Heart left ventricle (tissue), 16 donors: ENCODE results near the gene HELZ2. TPM values are rescaled to one million over a fixed set of nuclear protein-coding genes. Genes with fewer than 3 reads are reported as not detected.

Source experiments
- ATAC-seq, 4 donors: fragments of 200-7000 bp; cut with Tn5 transposase; one replicate each; pipeline ENCODE4 v1.9.1; 2020 to 2022; ENCODE audit warnings: moderate library complexity in 4 of 4, mild to moderate bottlenecking in 3 of 4, moderate number of reproducible peaks in 1 of 4
- DNase-seq, 5 donors: peaks; one replicate each; pipeline ENCODE4 v3.0.0-alpha.2; 2020
- H3K27ac ChIP-seq, 12 donors: fragments of 200-600 bp; sonication (generic) in 4 of 12; one replicate each; pipeline versions ENCODE4 v1.5.0 to v1.8.0; 2016 to 2022; ENCODE audit warnings: mild to moderate bottlenecking in 2 of 12
- H3K27me3 ChIP-seq, 9 donors: fragments of 200-600 bp; sonication (generic) in 2 of 9; one replicate each; pipeline versions ENCODE4 v1.5.1 to v1.8.0; 2016 to 2022; ENCODE audit warnings: mild to moderate bottlenecking in 3 of 9
- H3K36me3 ChIP-seq, 9 donors: fragments of 200-600 bp; sonication (generic) in 2 of 9; one replicate each; pipeline versions ENCODE4 v1.5.0 to v1.8.0; 2018 to 2022; ENCODE audit warnings: mild to moderate bottlenecking in 2 of 9
- H3K4me1 ChIP-seq, 12 donors: fragments of 200-600 bp; sonication (generic) in 4 of 12; one replicate each; pipeline versions ENCODE4 v1.5.0 to v1.8.0; 2016 to 2022; ENCODE audit warnings: mild to moderate bottlenecking in 3 of 12
- H3K4me3 ChIP-seq, 12 donors: fragments of 200-600 bp; sonication (generic) in 4 of 12; one replicate each; pipeline versions ENCODE4 v1.5.0 to v1.8.0; 2017 to 2022; ENCODE audit warnings: mild to moderate bottlenecking in 9 of 12, moderate library complexity in 4 of 12
- H3K9me3 ChIP-seq, 12 donors: fragments of 200-600 bp; sonication (generic) in 4 of 12; one replicate each; pipeline versions ENCODE4 v1.5.0 to v1.8.0; 2016 to 2022; ENCODE audit warnings: mild to moderate bottlenecking in 1 of 12
- CTCF ChIP-seq, 12 donors: fragments of 200-600 bp; sonication (generic) in 4 of 12; IDR thresholded peaks; one replicate each; pipeline versions ENCODE4 v1.5.0 to v1.8.0; 2018 to 2022; ENCODE audit warnings: antibody characterized with exemption in 12 of 12, mild to moderate bottlenecking in 5 of 12
- POLR2A ChIP-seq, 2 donors: fragments of 450-650 bp; IDR thresholded peaks; one replicate each; pipeline ENCODE4 v1.6.1; 2017; ENCODE audit warnings: antibody characterized with exemption in 2 of 2, mild to moderate bottlenecking in 2 of 2, moderate library complexity in 2 of 2
- WGBS, 4 donors: extraction: QIAGEN DNeasy Blood & Tissue Kit in 2 of 4; methylation state at CpG; one replicate each; pipeline versions ENCODE4 v1.1.5 to v1.1.7; 2013 to 2018; 5-methylcytosine and 5-hydroxymethylcytosine counted together
- intact Hi-C, 10 donors: fragments of 100-400 bp; cut with DNase I; formaldehyde crosslinking; loops; one replicate each; pipeline versions ENCODE4 v1.11.1 to v1.14.2; 2022
- polyA plus RNA-seq, 2 donors: library from polyadenylated mRNA; stranded (reverse); fragments of 200-250 nt; gene quantifications; one replicate each; pipeline ENCODE4 v1.2.3, GENCODE V29; 2013
- total RNA-seq, 9 donors: library from RNA; depleted of rRNA in 2 of 9; stranded (reverse); fragments of >200 nt in 2 of 9; fragmentation: NEBNext Ultra II Directional in 3 of 9; extraction: Animal tissue kit (Norgen Biotek cat#: 25700) in 3 of 9; gene quantifications; one replicate each; pipeline versions ENCODE4 v1.1.0 to v1.2.4, GENCODE V29; 2016 to 2023
- donor health status: ischemic (EF 13 %, LVEDD 7.1; RV severe dilation, severe dysfunction).
- donor health status: healthy with polysubstance abuse.
- donor health status: DM: no; HTN: yes; CAD: no.
- donor health status: DM: no; HTN: no; CAD: no.
- donor health status: ischemic (EF 25% LVEDD 6.9; RV normal size, moderate dysfunction).
- donor health status: ischemic (EF 25% LVEDD 5.7; RV mildly dilated, moderate dysfunction).
- donor health status: healthy.
- donor health status: DM: yes; HTN: yes; CAD: no.
- donor health status: ischemic (EF 35%, LVEDD 5.7; RV mildly dilated, moderate dysfunction).
- donor health status: nonischemic (EF 11% LVEDD 7.7; RV severe dilation, severe dysfunction).
- donor health status: DM: yes; HTN: yes; CAD: no.
- donor health status: PGD.
- donor health status: ischemic (EF 29% LVEDD 5.4; RV normal size, mild dysfunction).
- donor health status: nonischemic (EF 23%, LVEDD 6.1; RV moderate dilation, normal function).

The HELZ2 gene
- total and polyA plus RNA-seq, 11 donors: 7.2 to 34.6 (median 20.2) TPM

- no peak for TF ChIP-seq POLR2A (IDR thresholded peaks at IDR 0.05)
- TF ChIP-seq CTCF (IDR thresholded peaks at IDR 0.05): no peak
- DNase-seq (peak in 1 of 5 donors; percentile 35), ATAC-seq (no peak)
- Histone ChIP-seq H3K36me3 (peaks cover 0 to 13% (median 6%) of the 10 kb centered on the region in 9 donors), H3K27ac (peak overlapping the region in 7 of 12 donors; percentile 82 to 96 (median 90)), H3K4me3 (peak overlapping the region in 6 of 12 donors; percentile 75 to 99 (median 86)), H3K9me3 (no peaks in the 10 kb centered on the region), H3K27me3 (peaks cover 0 to 20% (median 0%) of the 10 kb centered on the region in 9 donors), H3K4me1 (peaks cover 0 to 36% (median 18%) of the 10 kb centered on the region in 12 donors)
- intact Hi-C loops: loop anchor here in 3 of 10 donors (5.0 kb wide), 1 partner anchor 38 kb away; the partner anchor contains the start of gene PTK6 (in 3 of the 3)
- 75 to 81% (median 77%) methylated on average over 27 to 28 of the region's 28 CpGs for WGBS, 4 donors
These were observed 1.0 kb upstream of the HELZ2 start for GRCh38 chr20:63574829-63575743.

GRCh38 chr20:63573647-63574131 is 350 bp downstream of the HELZ2 start:
- DNase-seq (peak in 1 of 5 donors; percentile 23), ATAC-seq (peak in 3 of 4 donors; percentile 1 to 19 (median 9))
- 1 to 4% (median 3%) methylated on average over 20 to 24 of the region's 24 CpGs for WGBS, 4 donors
- intact Hi-C loops: no loop called here
- peaks cover 0 to 16% (median 6%) of the 10 kb centered on the region in 9 donors for H3K36me3 ChIP-seq
- H3K9me3 ChIP-seq: no peaks in the 10 kb centered on the region
- H3K4me3 ChIP-seq: peak overlapping the region; percentile 65 to 99 (median 86)
- TF ChIP-seq POLR2A (IDR thresholded peaks at IDR 0.05) (no peak), CTCF (IDR thresholded peaks at IDR 0.05) (no peak)
- peaks cover 0 to 36% (median 18%) of the 10 kb centered on the region in 12 donors for H3K4me1 ChIP-seq
- peak overlapping the region; percentile 54 to 96 (median 86) for H3K27ac ChIP-seq
- peaks cover 0 to 14% (median 0%) of the 10 kb centered on the region in 9 donors for H3K27me3 ChIP-seq

- 84 to 89% (median 86%) methylated on average over 31 to 34 of the region's 34 CpGs for WGBS, 4 donors
- peak overlapping the region; percentile 54 to 96 (median 86) for H3K27ac ChIP-seq
- TF ChIP-seq POLR2A (IDR thresholded peaks at IDR 0.05) (no peak), CTCF (IDR thresholded peaks at IDR 0.05) (no peak)
- DNase-seq (peak in 1 of 5 donors; percentile 29), ATAC-seq (peak in 1 of 4 donors; percentile 1)
- peaks cover 0 to 22% (median 6%) of the 10 kb centered on the region in 9 donors for H3K36me3 ChIP-seq
- H3K27me3 ChIP-seq: peaks cover 0 to 14% (median 0%) of the 10 kb centered on the region in 9 donors
- no peaks in the 10 kb centered on the region for H3K9me3 ChIP-seq
- peaks cover 0 to 43% (median 18%) of the 10 kb centered on the region in 12 donors for H3K4me1 ChIP-seq
- intact Hi-C loops: no loop called here
- H3K4me3 ChIP-seq: peak overlapping the region; percentile 65 to 99 (median 86)
These were observed 1.0 kb downstream of the HELZ2 start for GRCh38 chr20:63572788-63573646.
